ENCODE results near the gene TAF1C. TPM values are rescaled to one million over a fixed set of nuclear protein-coding genes. Genes with fewer than 3 reads are reported as not detected.

Gene TAF1C
- total and polyA plus RNA-seq, 9 of the 15 experiments (the other 6 are each of a cell fraction or from before 2014, with no cell fraction given), result 1.5 to 74.8 (median 21.0) TPM

GRCh38 chr16:84159007-84159406 lies 27.9 kb downstream of the TAF1C start (continued):
- no peak for TF ChIP-seq BCL6 (CRISPR knock-in tag; IDR thresholded peaks at IDR 0.05)
- no peak for TF ChIP-seq ETV1 (tag; conservative IDR thresholded peaks at IDR 0.05; ENCODE audit: low read depth)
- no peak for TF ChIP-seq THAP12 (CRISPR knock-in tag; IDR thresholded peaks at IDR 0.05)
- 0 out of 2 replicates have a peak, but pooled peaks have one; percentile 25 for TF ChIP-seq ADNP (tag; IDR thresholded peaks at IDR 0.05)
- 0 out of 4 replicates have a peak, but pooled peaks of 1 of the 2 experiments have one; percentile 4 for TF ChIP-seq KDM1A (IDR thresholded peaks at IDR 0.05)
- no peak for TF ChIP-seq SRSF9 (IDR thresholded peaks at IDR 0.05; ENCODE audit: borderline replicate concordance, low read depth, low read length)
- no peak for TF ChIP-seq JUN (IDR thresholded peaks at IDR 0.05; ENCODE audit: borderline replicate concordance, low read depth, low read length)
- TF ChIP-seq JUN (CRISPR knock-in tag; IDR thresholded peaks at IDR 0.05; ENCODE audit: borderline replicate concordance), result no peak
- TF ChIP-seq, protein P1, sequence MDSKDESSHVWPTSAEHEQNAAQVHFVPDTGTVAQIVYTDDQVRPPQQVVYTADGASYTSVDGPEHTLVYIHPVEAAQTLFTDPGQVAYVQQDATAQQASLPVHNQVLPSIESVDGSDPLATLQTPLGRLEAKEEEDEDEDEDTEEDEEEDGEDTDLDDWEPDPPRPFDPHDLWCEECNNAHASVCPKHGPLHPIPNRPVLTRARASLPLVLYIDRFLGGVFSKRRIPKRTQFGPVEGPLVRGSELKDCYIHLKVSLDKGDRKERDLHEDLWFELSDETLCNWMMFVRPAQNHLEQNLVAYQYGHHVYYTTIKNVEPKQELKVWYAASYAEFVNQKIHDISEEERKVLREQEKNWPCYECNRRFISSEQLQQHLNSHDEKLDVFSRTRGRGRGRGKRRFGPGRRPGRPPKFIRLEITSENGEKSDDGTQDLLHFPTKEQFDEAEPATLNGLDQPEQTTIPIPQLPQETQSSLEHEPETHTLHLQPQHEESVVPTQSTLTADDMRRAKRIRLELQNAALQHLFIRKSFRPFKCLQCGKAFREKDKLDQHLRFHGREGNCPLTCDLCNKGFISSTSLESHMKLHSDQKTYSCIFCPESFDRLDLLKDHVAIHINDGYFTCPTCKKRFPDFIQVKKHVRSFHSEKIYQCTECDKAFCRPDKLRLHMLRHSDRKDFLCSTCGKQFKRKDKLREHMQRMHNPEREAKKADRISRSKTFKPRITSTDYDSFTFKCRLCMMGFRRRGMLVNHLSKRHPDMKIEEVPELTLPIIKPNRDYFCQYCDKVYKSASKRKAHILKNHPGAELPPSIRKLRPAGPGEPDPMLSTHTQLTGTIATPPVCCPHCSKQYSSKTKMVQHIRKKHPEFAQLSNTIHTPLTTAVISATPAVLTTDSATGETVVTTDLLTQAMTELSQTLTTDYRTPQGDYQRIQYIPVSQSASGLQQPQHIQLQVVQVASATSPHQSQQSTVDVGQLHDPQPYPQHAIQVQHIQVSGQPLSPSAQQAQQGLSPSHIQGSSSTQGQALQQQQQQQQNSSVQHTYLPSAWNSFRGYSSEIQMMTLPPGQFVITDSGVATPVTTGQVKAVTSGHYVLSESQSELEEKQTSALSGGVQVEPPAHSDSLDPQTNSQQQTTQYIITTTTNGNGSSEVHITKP (IDR thresholded peaks at IDR 0.05; ENCODE audit: partially characterized antibody), result no peak
- TF ChIP-seq, protein P2, sequence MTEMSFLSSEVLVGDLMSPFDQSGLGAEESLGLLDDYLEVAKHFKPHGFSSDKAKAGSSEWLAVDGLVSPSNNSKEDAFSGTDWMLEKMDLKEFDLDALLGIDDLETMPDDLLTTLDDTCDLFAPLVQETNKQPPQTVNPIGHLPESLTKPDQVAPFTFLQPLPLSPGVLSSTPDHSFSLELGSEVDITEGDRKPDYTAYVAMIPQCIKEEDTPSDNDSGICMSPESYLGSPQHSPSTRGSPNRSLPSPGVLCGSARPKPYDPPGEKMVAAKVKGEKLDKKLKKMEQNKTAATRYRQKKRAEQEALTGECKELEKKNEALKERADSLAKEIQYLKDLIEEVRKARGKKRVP (CRISPR knock-in tag; IDR thresholded peaks at IDR 0.05), result no peak
- no peak for TF ChIP-seq RBM17 (IDR thresholded peaks at IDR 0.05; ENCODE audit: borderline replicate concordance, low read depth, low read length)
